Measurements from ENCODE around the gene POLR3GL.
A peak's percentile ranks its signal among the peaks of the same experiment; 100 is the strongest.

Gene POLR3GL

DNA sequence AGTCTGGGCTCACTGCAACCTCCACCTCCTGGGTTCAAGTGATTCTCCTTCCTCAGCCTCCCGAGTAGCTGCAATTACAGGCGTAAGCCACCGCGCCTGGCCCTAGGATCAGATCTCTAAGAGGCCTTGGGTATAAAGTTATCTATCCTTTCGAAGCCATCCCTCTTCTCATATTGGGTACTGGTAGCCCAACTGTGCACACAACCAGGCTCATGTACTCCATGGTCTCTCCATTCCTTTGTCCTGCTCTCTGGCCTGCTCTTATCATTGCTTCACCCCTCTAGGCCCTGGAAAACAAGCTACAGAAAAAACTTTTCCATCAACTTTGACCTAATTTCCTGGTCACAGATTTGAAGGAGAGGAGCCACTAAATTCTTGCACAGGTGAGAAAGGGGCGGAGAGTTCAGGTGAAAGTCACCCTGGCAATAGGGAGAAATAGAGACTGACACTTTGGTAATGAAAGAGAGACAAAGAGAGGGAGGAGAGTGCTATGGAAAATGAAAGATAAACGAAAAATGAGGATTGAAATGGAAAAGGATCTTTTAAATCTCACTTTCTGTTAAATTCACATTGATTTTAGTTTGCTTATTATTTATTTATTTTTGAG is 25.9 kb downstream of the POLR3GL start:
- TF ChIP-seq ZFX (IDR thresholded peaks at IDR 0.05): no peak
- no peak for TF ChIP-seq CTCF (conservative IDR thresholded peaks at IDR 0.05)
- H3K27ac ChIP-seq: no peak overlapping the region

DNA sequence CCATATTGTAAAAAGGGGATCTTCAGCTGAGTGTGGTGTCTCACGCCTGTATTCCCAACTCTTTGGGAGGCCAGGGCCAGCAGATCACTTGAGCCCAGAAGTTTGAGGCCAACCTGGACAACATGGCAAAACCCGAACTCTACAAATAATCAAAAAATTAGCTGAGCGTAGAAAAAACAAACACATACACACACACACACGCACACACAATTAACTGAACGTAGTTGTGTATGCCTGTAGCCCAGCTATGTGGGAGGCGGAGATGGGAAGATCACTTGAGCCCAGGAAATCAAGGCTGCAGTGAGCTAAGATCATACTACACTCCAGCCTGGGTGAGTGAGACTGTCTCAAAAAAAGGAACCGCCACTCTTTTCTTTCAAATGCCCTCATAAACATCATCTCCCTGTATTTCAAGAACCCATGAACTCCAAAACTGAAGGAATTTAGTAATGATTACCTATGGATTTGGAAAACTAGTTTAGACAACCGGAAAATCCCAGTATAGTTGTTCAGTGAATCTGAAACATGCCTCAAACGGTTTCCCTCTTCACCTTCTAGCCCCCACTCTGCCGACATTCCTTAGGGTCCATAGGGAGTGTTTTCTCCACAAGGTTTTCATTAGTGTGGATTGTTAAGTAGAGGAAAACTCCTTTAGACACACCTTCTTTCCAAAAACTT is 27.4 kb downstream of the POLR3GL start:
- TF ChIP-seq ZFX (IDR thresholded peaks at IDR 0.05) (no peak), CTCF (conservative IDR thresholded peaks at IDR 0.05) (no peak)
- H3K27ac ChIP-seq: no peak overlapping the region

DNA sequence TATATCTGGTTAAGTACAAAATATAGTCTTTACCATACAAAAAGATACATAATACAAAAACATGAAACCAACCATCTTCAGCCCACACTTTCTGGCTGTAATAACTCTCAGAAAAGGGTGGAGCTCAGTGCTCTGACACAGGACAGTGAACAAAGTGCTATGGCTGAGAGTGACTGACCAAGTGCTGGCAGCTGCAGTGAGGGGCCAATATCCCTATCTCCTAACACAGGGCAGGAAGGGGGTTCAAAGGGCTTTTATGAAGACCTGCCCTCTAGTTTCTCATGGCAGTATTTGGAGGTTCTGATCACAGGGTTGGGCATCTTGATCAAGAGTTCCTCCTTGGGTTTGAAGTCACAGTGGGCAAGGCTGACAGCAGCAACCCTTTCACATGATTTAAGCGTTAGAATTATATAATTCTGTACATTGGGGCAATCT is 28.0 kb downstream of the POLR3GL start:
- H3K27ac ChIP-seq: no peak overlapping the region
- TF ChIP-seq CTCF (conservative IDR thresholded peaks at IDR 0.05): no peak
- TF ChIP-seq ZFX (IDR thresholded peaks at IDR 0.05): no peak

- no peak for TF ChIP-seq CTCF (conservative IDR thresholded peaks at IDR 0.05)
- H3K27ac ChIP-seq: no peak overlapping the region; the same call in 1 of the 2 replicates
Measured at GRCh38 chr1:145992958-145993617, 28.6 kb downstream of the POLR3GL start.

DNA sequence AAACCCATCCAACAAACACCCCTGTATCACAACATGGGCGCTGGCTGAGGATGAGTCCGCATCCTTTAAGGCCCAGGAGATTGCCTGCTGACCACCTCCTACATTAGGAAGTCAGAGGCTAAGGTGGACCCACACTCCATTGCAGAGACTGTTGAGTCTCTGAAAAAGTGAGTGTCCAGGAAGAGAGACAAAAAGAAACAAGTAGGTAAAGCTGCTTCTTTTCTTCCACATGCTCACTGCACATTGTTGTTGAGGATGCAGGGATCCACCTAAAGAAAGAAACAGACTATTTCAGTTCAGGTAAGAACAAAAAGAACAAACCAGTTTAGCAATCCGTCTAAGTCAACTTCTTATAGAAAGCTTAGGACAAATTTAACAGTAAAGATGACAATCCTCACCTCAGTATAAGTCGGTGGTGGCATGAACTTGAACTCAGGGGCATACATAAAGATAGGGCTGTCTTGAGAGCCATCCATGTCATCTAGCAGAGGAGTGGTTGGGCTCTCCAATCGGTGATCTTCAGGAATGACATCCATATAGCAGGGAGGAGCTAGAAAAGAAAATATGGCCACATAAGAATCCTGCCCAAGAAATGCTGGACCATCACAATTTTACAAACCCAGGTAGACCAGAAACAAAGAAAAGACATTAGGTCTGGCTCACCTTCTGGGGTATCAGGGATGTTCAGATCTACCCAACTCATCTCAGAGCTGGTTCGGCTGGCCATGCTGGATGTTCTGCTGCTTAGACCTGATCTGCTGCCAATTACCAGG is 29.3 kb downstream of the POLR3GL start:
- H3K27ac ChIP-seq: peak overlapping the region; percentile 15; the same call in 1 of the 2 replicates
- TF ChIP-seq ZFX (IDR thresholded peaks at IDR 0.05) (no peak), CTCF (conservative IDR thresholded peaks at IDR 0.05) (no peak)

DNA sequence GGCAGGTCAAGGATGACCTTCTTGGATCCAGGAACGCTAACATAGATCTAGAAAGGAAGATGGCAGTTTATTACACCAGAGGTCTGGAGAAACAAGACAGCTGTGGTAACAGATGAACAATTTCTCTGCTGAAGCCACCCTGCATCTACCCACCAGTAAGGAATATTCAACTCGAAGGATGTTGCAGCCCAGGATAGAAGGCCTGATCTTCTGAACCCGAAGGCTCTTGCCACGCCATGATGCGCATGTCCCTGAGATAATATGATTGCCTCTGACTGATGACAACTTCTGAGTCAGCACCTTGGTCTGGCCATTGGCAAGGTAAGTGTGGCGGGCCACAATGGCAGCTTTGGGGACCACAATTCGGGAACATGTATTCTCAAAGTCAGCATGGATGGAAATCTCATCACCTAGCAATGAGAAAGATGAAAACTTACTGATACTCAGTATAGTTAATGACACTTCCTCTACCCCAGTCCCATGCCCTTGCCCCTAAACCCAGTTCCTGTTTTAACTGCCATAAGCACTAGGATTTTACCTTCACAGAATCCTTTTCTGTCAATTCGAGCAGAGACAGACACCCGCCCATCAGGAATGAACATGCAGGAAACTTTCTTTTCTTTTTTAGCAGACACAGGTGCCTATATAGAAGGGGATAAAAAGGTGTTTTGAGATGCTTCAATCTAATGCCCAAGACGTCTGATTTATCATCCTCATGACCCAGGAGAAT is 30.1 kb downstream of the POLR3GL start:
- TF ChIP-seq CTCF (conservative IDR thresholded peaks at IDR 0.05) (no peak), ZFX (IDR thresholded peaks at IDR 0.05) (no peak)
- peak overlapping the region; percentile 15; the same call in 1 of the 2 replicates for H3K27ac ChIP-seq

All from C4-2B (cell line).